Measurements from ENCODE around the gene ZSCAN5A.
"Not testable (repeated sequence)": the region's sequence is repeated elsewhere in the genome, so short reads cannot be mapped to it uniquely, and the experiment has no call there.

Gene ZSCAN5A

GRCh38 chr19:56312342-56312741 is 2.3 kb downstream of the ZSCAN5A start:
- peaks cover 4% of the 10 kb centered on the region for H3K79me2 ChIP-seq
- H3K27ac ChIP-seq, result no peak overlapping the region
- H2AFZ ChIP-seq, result no peak overlapping the region
- TF ChIP-seq CTCF (IDR thresholded peaks at IDR 0.05), result no peak
- H3K4me3 ChIP-seq (ENCODE audit: low read depth, low read length), result no peak overlapping the region
- no peaks in the 10 kb centered on the region for H3K36me3 ChIP-seq (ENCODE audit: control insufficient read depth, insufficient read depth, low read length)
- H3K9me3 ChIP-seq (ENCODE audit: control insufficient read depth, low read length), result no peaks in the 10 kb centered on the region
- no peak overlapping the region for H3K4me2 ChIP-seq (ENCODE audit: low read length)
- peaks cover 8% of the 10 kb centered on the region for H3K4me1 ChIP-seq
- no peak overlapping the region for H3K9ac ChIP-seq
- no peaks in the 10 kb centered on the region for H3K27me3 ChIP-seq (ENCODE audit: control insufficient read depth, insufficient read depth, low read length)

- H2AFZ ChIP-seq, result no peak overlapping the region
- H3K9ac ChIP-seq, result no peak overlapping the region
- no peak overlapping the region for H3K4me2 ChIP-seq (ENCODE audit: low read length)
- no peak overlapping the region for H3K27ac ChIP-seq
- H3K27me3 ChIP-seq (ENCODE audit: control insufficient read depth, insufficient read depth, low read length), result no peaks in the 10 kb centered on the region
- peaks cover 4% of the 10 kb centered on the region for H3K79me2 ChIP-seq
- H3K4me1 ChIP-seq, result peaks cover 4% of the 10 kb centered on the region
- TF ChIP-seq CTCF (IDR thresholded peaks at IDR 0.05), result no peak
- no peak overlapping the region for H3K4me3 ChIP-seq (ENCODE audit: low read depth, low read length)
- no peaks in the 10 kb centered on the region for H3K36me3 ChIP-seq (ENCODE audit: control insufficient read depth, insufficient read depth, low read length)
- H3K9me3 ChIP-seq (ENCODE audit: control insufficient read depth, low read length), result no peaks in the 10 kb centered on the region
Observed at GRCh38 chr19:56310462-56310861, 4.2 kb downstream of the ZSCAN5A start.

GRCh38 chr19:56309511-56310185 is 5.0 kb downstream of the ZSCAN5A start:
- peaks cover 4% of the 10 kb centered on the region for H3K79me2 ChIP-seq
- peaks cover 4% of the 10 kb centered on the region for H3K4me1 ChIP-seq
- H3K9ac ChIP-seq, result no peak overlapping the region
- no peak overlapping the region for H3K27ac ChIP-seq
- H3K36me3 ChIP-seq (ENCODE audit: control insufficient read depth, insufficient read depth, low read length), result no peaks in the 10 kb centered on the region
- no peaks in the 10 kb centered on the region for H3K9me3 ChIP-seq (ENCODE audit: control insufficient read depth, low read length)
- no peak overlapping the region for H2AFZ ChIP-seq
- no peaks in the 10 kb centered on the region for H3K27me3 ChIP-seq (ENCODE audit: control insufficient read depth, insufficient read depth, low read length)
- no peak overlapping the region for H3K4me2 ChIP-seq (ENCODE audit: low read length)
- TF ChIP-seq CTCF (IDR thresholded peaks at IDR 0.05), result peak; percentile 70
- H3K4me3 ChIP-seq (ENCODE audit: low read depth, low read length), result no peak overlapping the region

DNA sequence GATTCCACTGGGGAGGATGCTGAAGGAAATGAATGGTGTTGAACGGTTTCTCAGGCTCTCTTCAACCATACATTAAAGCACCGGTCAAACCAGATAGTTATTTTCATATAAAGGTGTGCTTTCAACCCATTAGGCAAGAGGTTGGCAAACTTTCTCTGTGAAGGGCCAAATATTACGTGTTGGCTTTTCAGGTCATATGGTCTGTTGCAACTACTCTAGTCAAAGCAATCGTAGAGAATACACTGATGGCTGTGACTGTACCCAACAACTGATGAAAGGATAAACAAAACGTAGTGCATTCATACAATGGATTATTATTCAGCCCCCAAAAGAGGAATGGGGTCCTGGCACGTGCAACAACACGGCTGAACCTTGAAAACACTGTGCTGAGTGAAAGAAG is 5.8 kb downstream of the ZSCAN5A start:
- Histone ChIP-seq H3K36me3 (ENCODE audit: control insufficient read depth, insufficient read depth, low read length) (no peaks in the 10 kb centered on the region), H3K27me3 (ENCODE audit: control insufficient read depth, insufficient read depth, low read length) (no peaks in the 10 kb centered on the region), H3K27ac (no peak overlapping the region), H2AFZ (no peak overlapping the region), H3K9me3 (ENCODE audit: control insufficient read depth, low read length) (no peaks in the 10 kb centered on the region), H3K9ac (no peak overlapping the region), H3K4me1 (peaks cover 3% of the 10 kb centered on the region), H3K4me2 (ENCODE audit: low read length) (no peak overlapping the region), H3K79me2 (peaks cover 4% of the 10 kb centered on the region), H3K4me3 (ENCODE audit: low read depth, low read length) (no peak overlapping the region)
- TF ChIP-seq CTCF (IDR thresholded peaks at IDR 0.05), result no peak

GRCh38 chr19:56307062-56307461 is 7.6 kb downstream of the ZSCAN5A start:
- not testable (repeated sequence) for H3K9me3 ChIP-seq (ENCODE audit: control insufficient read depth, low read length); H2AFZ ChIP-seq; H3K4me1 ChIP-seq; H3K27ac ChIP-seq; H3K79me2 ChIP-seq; H3K27me3 ChIP-seq (ENCODE audit: control insufficient read depth, insufficient read depth, low read length); H3K36me3 ChIP-seq (ENCODE audit: control insufficient read depth, insufficient read depth, low read length); H3K9ac ChIP-seq; H3K4me2 ChIP-seq (ENCODE audit: low read length); H3K4me3 ChIP-seq (ENCODE audit: low read depth, low read length)
